Gastrocnemius medialis (tissue), 4 donors: ENCODE measurements around the gene HPGD.

ENCODE experiments used
- POLR2A ChIP-seq, 2 donors: fragments of 450-650 bp; IDR thresholded peaks; one replicate each; pipeline ENCODE4 v1.6.1; 2017; ENCODE audit warnings: antibody characterized with exemption in 2 of 2, mild to moderate bottlenecking in 2 of 2, moderate library complexity in 2 of 2
- TF ChIP-seq, protein P1 (sequence below), 5 experiments: fragments of 450-650 bp in 3 of 5; fragments of 200-600 bp in 2 of 5; sonication (generic) in 2 of 5; IDR thresholded peaks in 4 of 5; conservative IDR thresholded peaks in 1 of 5; 1 replicate in 4 of 5; 2 replicates in 1 of 5; pipeline ENCODE4 v1.5.1; 2016 to 2019; ENCODE audit warnings: antibody characterized with exemption in 5 of 5, mild to moderate bottlenecking in 3 of 5, moderate library complexity in 3 of 5

DNA sequence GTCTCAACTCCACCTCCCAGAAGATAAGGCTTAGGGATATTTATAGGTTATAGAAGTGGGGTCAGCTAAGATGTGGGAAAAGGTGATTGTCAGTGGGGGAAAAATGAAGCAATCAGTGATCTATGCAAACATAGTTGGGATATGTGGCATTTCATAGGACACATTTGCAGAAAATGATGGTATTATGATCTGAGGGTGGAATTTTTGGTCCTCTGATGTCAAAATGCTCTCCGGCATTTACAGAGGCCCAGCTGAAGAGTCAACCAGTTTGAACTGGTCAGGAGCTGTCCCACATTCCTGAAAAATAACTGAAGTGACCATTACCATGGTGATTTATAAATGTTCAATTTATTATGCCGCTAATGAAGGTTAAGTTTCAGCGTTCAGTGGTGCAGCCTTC is 12.2 kb upstream of the HPGD start:
- TF ChIP-seq, protein P1, sequence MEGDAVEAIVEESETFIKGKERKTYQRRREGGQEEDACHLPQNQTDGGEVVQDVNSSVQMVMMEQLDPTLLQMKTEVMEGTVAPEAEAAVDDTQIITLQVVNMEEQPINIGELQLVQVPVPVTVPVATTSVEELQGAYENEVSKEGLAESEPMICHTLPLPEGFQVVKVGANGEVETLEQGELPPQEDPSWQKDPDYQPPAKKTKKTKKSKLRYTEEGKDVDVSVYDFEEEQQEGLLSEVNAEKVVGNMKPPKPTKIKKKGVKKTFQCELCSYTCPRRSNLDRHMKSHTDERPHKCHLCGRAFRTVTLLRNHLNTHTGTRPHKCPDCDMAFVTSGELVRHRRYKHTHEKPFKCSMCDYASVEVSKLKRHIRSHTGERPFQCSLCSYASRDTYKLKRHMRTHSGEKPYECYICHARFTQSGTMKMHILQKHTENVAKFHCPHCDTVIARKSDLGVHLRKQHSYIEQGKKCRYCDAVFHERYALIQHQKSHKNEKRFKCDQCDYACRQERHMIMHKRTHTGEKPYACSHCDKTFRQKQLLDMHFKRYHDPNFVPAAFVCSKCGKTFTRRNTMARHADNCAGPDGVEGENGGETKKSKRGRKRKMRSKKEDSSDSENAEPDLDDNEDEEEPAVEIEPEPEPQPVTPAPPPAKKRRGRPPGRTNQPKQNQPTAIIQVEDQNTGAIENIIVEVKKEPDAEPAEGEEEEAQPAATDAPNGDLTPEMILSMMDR (IDR thresholded peaks at IDR 0.05 in 4 of 5, conservative IDR thresholded peaks at IDR 0.05 in 1 of 5): no peak
- no peak for TF ChIP-seq POLR2A (IDR thresholded peaks at IDR 0.05)
